ENCODE results near the gene ZNF697. TPM values are rescaled to one million over a fixed set of nuclear protein-coding genes. Genes with fewer than 3 reads are reported as not detected.

ZNF697 gene
- total and polyA plus RNA-seq, 9 donors, result 3.0 to 9.1 (median 6.2) TPM

GRCh38 chr1:119633575-119633974 lies 14.5 kb downstream of the ZNF697 start:
- no peaks in the 10 kb centered on the region for H3K9me3 ChIP-seq
- H3K4me3 ChIP-seq, result no peak overlapping the region
- DNase-seq, result no peak
- H3K27ac ChIP-seq, result no peak overlapping the region
- no peaks in the 10 kb centered on the region for H3K27me3 ChIP-seq
- peaks cover 23% of the 10 kb centered on the region for H3K4me1 ChIP-seq (ENCODE audit: insufficient read depth)
- intact Hi-C loops (cut with DNase I), result no loop called here
- 59 to 78% (median 72%) methylated on average over 2 of the region's 2 CpGs for WGBS, 3 donors
- H3K36me3 ChIP-seq, result no peaks in the 10 kb centered on the region
- TF ChIP-seq EP300 (IDR thresholded peaks at IDR 0.05), result no peak

- no peak for TF ChIP-seq EP300 (IDR thresholded peaks at IDR 0.05)
- no peak for TF ChIP-seq POLR2A (IDR thresholded peaks at IDR 0.05)
- TF ChIP-seq CTCF (IDR thresholded peaks at IDR 0.05), result no peak
- peaks cover 23% of the 10 kb centered on the region for H3K4me1 ChIP-seq (ENCODE audit: insufficient read depth)
- H3K27ac ChIP-seq, result no peak overlapping the region
- no peak for DNase-seq
- WGBS, 3 donors, result 10 to 27% (median 20%) methylated on average over 4 of the region's 4 CpGs
- no peaks in the 10 kb centered on the region for H3K36me3 ChIP-seq
- intact Hi-C loops (cut with DNase I), result no loop called here
- H3K9me3 ChIP-seq, result no peaks in the 10 kb centered on the region
- no peaks in the 10 kb centered on the region for H3K27me3 ChIP-seq
- H3K4me3 ChIP-seq, result no peak overlapping the region
These were observed 15.2 kb downstream of the ZNF697 start for GRCh38 chr1:119632841-119633240.

GRCh38 chr1:119632103-119632490 lies 16.0 kb downstream of the ZNF697 start:
- Histone ChIP-seq H3K36me3 (no peaks in the 10 kb centered on the region), H3K27me3 (no peaks in the 10 kb centered on the region), H3K27ac (peak overlapping the region in 1 of 2 donors; percentile 28), H3K9me3 (no peaks in the 10 kb centered on the region), H3K4me3 (no peak overlapping the region), H3K4me1 (ENCODE audit: insufficient read depth) (peaks cover 24% of the 10 kb centered on the region)
- TF ChIP-seq EP300 (IDR thresholded peaks at IDR 0.05), result no peak
- TF ChIP-seq CTCF (IDR thresholded peaks at IDR 0.05), result no peak
- no peak for TF ChIP-seq POLR2A (IDR thresholded peaks at IDR 0.05)
- 31 to 54% (median 35%) methylated on average over 5 of the region's 5 CpGs for WGBS, 3 donors
- intact Hi-C loops (cut with DNase I), result no loop called here
- no peak for DNase-seq

- H3K27me3 ChIP-seq, result no peaks in the 10 kb centered on the region
- H3K36me3 ChIP-seq, result no peaks in the 10 kb centered on the region
- peak overlapping the region in 1 of 2 donors; percentile 28 for H3K27ac ChIP-seq
- no peaks in the 10 kb centered on the region for H3K9me3 ChIP-seq
- peak overlapping the region; percentile 24 for H3K4me3 ChIP-seq
- DNase-seq, result peak; percentile 89 to 96 (median 91)
- TF ChIP-seq CTCF (IDR thresholded peaks at IDR 0.05) (peak in 1 of 3 donors; percentile 19), POLR2A (IDR thresholded peaks at IDR 0.05) (no peak)
- 1 to 2% (median 2%) methylated on average over 36 to 37 of the region's 37 CpGs for WGBS, 3 donors
- peaks cover 26% of the 10 kb centered on the region for H3K4me1 ChIP-seq (ENCODE audit: insufficient read depth)
- intact Hi-C loops (cut with DNase I), result loop anchor here in 1 of 4 donors (2.0 kb wide), 1 partner anchor 15 kb away; no protein-coding TSS in a partner anchor
These were observed 16.5 kb downstream of the ZNF697 start for GRCh38 chr1:119631433-119632102.

GRCh38 chr1:119631086-119631432 lies 17.0 kb downstream of the ZNF697 start:
- DNase-seq, result no peak
- 30 to 52% (median 44%) methylated on average over 17 of the region's 17 CpGs for WGBS, 3 donors
- H3K9me3 ChIP-seq, result no peaks in the 10 kb centered on the region
- TF ChIP-seq EP300 (IDR thresholded peaks at IDR 0.05) (no peak), POLR2A (IDR thresholded peaks at IDR 0.05) (no peak), CTCF (IDR thresholded peaks at IDR 0.05) (no peak)
- peaks cover 28% of the 10 kb centered on the region for H3K4me1 ChIP-seq (ENCODE audit: insufficient read depth)
- intact Hi-C loops (cut with DNase I), result loop anchor here in 1 of 4 donors (2.0 kb wide), 1 partner anchor 16 kb away; no protein-coding TSS in a partner anchor
- H3K4me3 ChIP-seq, result peak overlapping the region; percentile 24
- H3K27me3 ChIP-seq, result no peaks in the 10 kb centered on the region
- no peaks in the 10 kb centered on the region for H3K36me3 ChIP-seq
- H3K27ac ChIP-seq, result peak overlapping the region in 1 of 2 donors; percentile 12
